DND-41 (cell line): ENCODE data around the gene AFF3.

Experiments used
- CTCF ChIP-seq: IDR thresholded peaks from 2 replicates; pipeline ENCODE4 v1.5.1; 2012; ENCODE audit warnings: borderline replicate concordance, low read length, moderate library complexity, mild to moderate bottlenecking; ENCODE audit not compliant: poor library complexity, severe bottlenecking; ENCODE audit errors: extremely low read depth
- EZH2 ChIP-seq: IDR thresholded peaks from 3 replicates; pipeline ENCODE4 v1.6.1; 2012; ENCODE audit warnings: borderline replicate concordance, low read depth, mild to moderate bottlenecking, moderate library complexity, low read length, inconsistent platforms; ENCODE audit not compliant: severe bottlenecking

DNA sequence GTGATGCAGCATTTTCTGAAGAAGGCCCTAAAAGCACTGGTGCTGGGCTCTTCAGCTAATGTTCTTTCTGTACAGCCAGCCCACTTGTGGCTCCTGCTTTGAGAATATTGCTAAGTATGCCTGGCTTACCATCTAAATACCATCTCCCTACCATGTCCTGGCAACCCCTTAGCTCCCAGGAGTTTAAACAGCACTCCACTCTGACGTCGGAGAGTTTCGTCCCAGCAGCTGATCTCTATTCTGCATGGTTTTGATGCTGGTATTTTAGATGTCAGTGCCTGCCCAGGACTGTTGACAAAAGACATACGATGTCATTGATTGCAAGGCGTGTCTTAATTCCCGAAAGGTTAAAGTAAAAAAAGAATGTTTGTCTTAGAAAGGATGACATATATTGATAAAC is 47.0 kb upstream of the AFF3 start:
- TF ChIP-seq CTCF = no peak
- no peak for TF ChIP-seq EZH2
